Omental fat pad (tissue), 4 donors: ENCODE measurements around the gene KLF2. TPM values are rescaled to one million over a fixed set of nuclear protein-coding genes. Genes with fewer than 3 reads are reported as not detected.

Experiments
- ATAC-seq: fragments of 150-250 bp; one replicate; pipeline ENCODE4 v1.9.1; 2016; ENCODE audit warnings: mild to moderate bottlenecking, moderate library complexity; ENCODE audit not compliant: low FRiP score
- DNase-seq: peaks from one replicate; pipeline ENCODE4 v3.0.0-alpha.2; 2019; ENCODE audit warnings: low spot score
- total RNA-seq, 4 donors: library from RNA; depleted of rRNA; stranded (reverse); fragments of >200 nt; gene quantifications; one replicate each; pipeline ENCODE4 v1.1.0, GENCODE V29; 2016
- TF ChIP-seq, protein P1 (sequence below), 3 donors: fragments of 450-650 bp; IDR thresholded peaks; one replicate each; pipeline ENCODE4 v1.5.1; 2016 to 2017; ENCODE audit warnings: antibody characterized with exemption in 3 of 3, mild to moderate bottlenecking in 3 of 3, moderate library complexity in 2 of 3

KLF2 gene
- total RNA-seq, 4 donors from 2014 or later, result 61.1 to 160 (median 85.9) TPM

DNA sequence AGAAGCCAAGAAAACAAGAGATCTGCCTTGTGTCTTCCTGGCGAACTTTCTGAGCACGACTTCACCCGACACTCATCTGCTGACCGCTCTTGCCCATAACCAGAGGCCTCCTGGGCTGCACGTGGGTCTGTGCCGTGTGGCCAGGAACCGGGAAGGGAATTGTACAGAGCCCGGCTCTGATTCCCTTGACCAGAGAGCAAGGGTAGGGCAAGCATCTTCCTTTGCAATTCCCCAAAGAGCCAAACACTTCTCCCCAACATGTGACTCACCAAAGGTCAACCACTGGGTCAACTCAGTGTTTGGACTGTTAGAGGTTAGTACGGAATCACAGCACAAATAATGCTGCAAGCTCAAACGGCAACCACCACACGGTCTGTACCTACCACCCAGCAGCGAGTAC lies 48.9 kb downstream of the KLF2 start:
- no peak for DNase-seq
- TF ChIP-seq, protein P1, sequence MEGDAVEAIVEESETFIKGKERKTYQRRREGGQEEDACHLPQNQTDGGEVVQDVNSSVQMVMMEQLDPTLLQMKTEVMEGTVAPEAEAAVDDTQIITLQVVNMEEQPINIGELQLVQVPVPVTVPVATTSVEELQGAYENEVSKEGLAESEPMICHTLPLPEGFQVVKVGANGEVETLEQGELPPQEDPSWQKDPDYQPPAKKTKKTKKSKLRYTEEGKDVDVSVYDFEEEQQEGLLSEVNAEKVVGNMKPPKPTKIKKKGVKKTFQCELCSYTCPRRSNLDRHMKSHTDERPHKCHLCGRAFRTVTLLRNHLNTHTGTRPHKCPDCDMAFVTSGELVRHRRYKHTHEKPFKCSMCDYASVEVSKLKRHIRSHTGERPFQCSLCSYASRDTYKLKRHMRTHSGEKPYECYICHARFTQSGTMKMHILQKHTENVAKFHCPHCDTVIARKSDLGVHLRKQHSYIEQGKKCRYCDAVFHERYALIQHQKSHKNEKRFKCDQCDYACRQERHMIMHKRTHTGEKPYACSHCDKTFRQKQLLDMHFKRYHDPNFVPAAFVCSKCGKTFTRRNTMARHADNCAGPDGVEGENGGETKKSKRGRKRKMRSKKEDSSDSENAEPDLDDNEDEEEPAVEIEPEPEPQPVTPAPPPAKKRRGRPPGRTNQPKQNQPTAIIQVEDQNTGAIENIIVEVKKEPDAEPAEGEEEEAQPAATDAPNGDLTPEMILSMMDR (IDR thresholded peaks at IDR 0.05), result no peak
- peak; percentile 13 for ATAC-seq

DNA sequence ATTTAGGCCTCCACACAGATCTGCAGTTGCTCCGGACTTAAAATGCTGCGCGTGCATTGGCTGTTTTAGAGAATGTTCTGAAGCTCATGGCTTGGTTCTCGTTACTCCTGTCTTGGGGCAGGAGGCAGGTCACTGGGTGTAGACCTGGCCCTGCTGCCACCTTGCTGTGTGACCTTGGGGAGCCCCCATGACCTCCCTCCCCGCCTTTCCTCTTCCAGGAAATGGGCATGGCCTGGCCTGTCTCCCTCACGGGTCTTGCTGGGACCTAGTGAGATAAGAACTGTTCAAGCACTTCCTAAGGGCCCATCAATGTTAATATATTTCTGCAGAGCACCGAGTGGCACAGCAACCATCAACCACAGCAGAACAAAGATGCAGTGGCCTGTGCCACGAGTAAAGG lies 49.4 kb downstream of the KLF2 start:
- TF ChIP-seq, protein P1 (IDR thresholded peaks at IDR 0.05), result no peak
- DNase-seq (no peak), ATAC-seq (no peak)

DNA sequence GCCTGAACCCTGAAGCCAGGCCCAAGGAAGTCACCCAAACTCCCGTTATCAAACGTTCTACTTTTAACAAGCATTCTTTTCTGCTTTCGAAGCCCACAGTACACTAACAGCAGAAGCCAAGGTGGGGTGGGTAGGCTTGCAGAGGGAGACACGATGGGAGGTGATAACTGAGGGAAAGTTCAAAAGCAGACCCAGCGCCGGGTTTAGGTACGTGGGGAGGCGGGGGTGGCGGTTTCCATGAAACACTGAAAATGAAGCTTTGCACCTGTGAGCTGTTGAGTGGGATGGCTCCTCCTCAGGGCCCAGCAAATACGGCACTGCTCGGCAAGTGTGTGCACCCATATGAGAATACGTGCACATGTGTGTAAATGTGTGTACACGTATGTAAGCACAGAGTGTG lies 49.8 kb downstream of the KLF2 start:
- no peak for ATAC-seq
- TF ChIP-seq, protein P1 (IDR thresholded peaks at IDR 0.05), result no peak
- DNase-seq, result no peak

DNA sequence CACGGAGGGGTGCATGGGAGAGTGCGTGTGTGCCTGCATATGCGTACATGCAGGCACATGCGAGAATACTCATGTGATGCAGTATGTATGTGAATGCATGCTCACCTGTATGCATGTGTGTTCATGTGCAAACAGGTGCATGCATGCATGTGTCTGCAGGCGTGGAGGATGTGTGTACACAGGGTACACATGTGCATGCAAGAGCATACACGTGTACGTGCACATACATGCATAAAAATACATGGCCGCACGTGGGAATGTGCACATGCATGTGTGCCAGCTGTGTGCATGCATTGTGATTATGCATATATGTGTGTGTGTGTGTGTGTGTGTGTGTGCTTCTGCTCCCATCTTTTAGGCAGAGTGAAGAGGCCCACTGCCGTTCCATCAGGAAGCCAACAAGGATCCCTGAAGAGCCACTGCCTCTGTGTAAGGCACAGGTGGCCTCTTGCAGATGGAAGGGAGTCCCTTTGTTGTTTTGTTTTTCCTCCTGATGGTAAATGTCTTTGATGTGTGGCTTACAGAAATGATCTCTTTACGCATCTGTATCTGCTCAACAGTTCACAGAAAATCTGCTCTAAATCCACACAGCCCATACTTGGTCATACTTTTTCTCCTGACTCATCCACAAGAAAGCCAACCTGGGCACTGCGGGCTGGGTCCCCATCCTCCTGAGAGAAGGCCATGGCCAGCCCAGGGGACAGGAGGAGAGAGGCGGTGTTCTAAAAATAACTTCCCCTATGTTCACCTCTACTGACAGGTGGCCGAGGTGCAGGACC lies 50.7 kb downstream of the KLF2 start:
- ATAC-seq (no peak), DNase-seq (no peak)
- TF ChIP-seq, protein P1 (IDR thresholded peaks at IDR 0.05), result no peak

DNA sequence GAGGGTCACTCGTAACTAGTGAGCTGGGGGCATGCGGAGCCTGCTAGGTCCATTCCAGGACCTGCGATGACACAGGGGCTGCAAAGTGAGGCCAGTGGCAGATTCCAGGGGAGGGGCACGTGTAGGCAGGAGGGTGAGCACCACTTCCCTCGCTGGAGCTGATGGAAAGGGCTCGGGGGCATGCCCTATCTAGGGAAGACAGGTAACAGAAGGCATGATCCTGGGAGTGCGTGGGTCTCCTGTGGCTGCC lies 51.2 kb downstream of the KLF2 start:
- TF ChIP-seq, protein P1 (IDR thresholded peaks at IDR 0.05), result no peak
- ATAC-seq (no peak), DNase-seq (no peak)

DNA sequence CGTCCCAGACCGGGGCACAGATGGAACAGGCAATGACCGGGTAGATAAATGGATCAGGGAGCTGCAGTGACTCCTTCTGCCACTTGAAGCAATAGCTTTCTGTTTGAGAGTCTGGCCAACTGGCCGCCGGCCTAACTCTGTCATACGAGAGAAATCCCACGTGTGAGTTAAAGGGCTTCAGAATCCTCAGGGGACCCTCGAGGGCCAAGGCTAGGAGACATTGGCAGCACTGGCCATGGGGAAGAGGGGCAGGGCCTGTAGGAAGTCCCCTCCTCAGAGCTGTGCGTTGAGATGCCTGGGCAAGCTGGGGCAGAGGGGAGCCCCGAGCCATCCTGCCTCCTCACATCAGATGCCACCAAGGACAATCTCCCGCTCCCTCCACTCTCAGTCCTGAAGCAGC lies 51.6 kb downstream of the KLF2 start:
- ATAC-seq, result no peak
- no peak for DNase-seq

DNA sequence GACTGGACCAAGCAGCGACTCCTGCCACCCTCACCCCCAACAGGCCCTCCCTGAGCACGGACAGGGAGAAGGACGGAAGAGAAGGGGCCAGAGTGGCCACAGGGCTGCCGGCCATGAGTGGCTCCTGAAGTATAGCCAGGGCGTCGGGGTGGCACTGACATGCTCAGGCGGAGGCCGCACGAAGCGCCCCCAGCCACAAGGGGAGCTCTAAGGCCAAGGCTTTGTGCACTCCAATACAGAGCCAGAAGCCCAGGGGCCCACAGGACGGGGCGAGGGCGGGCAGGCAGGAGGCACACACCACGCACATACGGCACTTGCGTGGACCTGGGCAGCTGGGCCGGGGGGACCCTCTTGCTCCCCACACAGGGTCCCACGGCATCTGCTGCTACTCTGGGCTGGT lies 52.0 kb downstream of the KLF2 start:
- ATAC-seq (no peak), DNase-seq (no peak)
- TF ChIP-seq, protein P1 (IDR thresholded peaks at IDR 0.05), result no peak

More for the DNA sequence above, 51.6 kb downstream of the KLF2 start:
- TF ChIP-seq, protein P1 (IDR thresholded peaks at IDR 0.05), result no peak
